IMR-90 (cell line): Measurements from ENCODE around the gene IL17REL. TPM values are rescaled to one million over a fixed set of nuclear protein-coding genes. Genes with fewer than 3 reads are reported as not detected.
A peak's percentile ranks its signal among the peaks of the same experiment; 100 is the strongest.

Experiments
- ATAC-seq: fragments of 200-7000 bp; cut with Tn5 transposase; 2 replicates; pipeline ENCODE4 v1.9.1; 2020; ENCODE audit warnings: low read depth, mild to moderate bottlenecking, moderate library complexity
- Bru-seq: library from RNA; stranded (reverse); fragments of 400-500 nt; gene quantifications from one replicate; lab custom pipeline; 2021; lab: Mats Ljungman, UMichigan
- BruChase-seq, 2 experiments: library from RNA; stranded (reverse); fragments of 400-500 nt; gene quantifications; one replicate each; lab custom pipeline; 2021; lab: Mats Ljungman, UMichigan
- BruUV-seq: library from RNA; stranded (reverse); fragments of 400-500 nt; replicated peaks from 2 replicates; lab custom pipeline; 2021; lab: Mats Ljungman, UMichigan
- CTCF ChIA-PET: fragments of 300-600 bp; formaldehyde crosslinking; extraction: SDS; loops from one replicate; lab custom pipeline; 2021; ENCODE audit warnings: antibody characterized with exemption; lab: Yijun Ruan, JAX
- POLR2A ChIA-PET: fragments of 300-600 bp; sonication (Branson Sonifier 250); formaldehyde crosslinking; loops from one replicate; lab custom pipeline; 2022; ENCODE audit warnings: antibody characterized with exemption; ENCODE audit not compliant: unreplicated experiment; lab: Charles Lee
- DNase-seq: peaks from one replicate; pipeline ENCODE4 v3.0.0; 2013
- H2AFZ ChIP-seq: replicated peaks from 2 replicates; pipeline ENCODE3; 2013; ENCODE audit warnings: low read length, mild to moderate bottlenecking; ENCODE audit not compliant: poor library complexity
- H2AK5ac ChIP-seq: 2 replicates; pipeline ENCODE4 v1.6.1; 2013; ENCODE audit warnings: low read depth, low read length, inconsistent platforms
- H2AK9ac ChIP-seq: replicated peaks from 2 replicates; pipeline ENCODE3; 2013; ENCODE audit warnings: mild to moderate bottlenecking, low read depth, low read length, moderate library complexity; ENCODE audit not compliant: poor library complexity
- H2BK120ac ChIP-seq: 2 replicates; pipeline ENCODE4 v1.6.1; 2013; ENCODE audit warnings: low read depth, low read length, inconsistent platforms
- H2BK15ac ChIP-seq: 3 replicates; pipeline ENCODE4 v1.6.1; 2013; ENCODE audit warnings: low read depth, low read length, inconsistent platforms
- H2BK20ac ChIP-seq: 2 replicates; pipeline ENCODE4 v1.6.1; 2013; ENCODE audit warnings: low read depth, mild to moderate bottlenecking, inconsistent platforms, low read length, moderate library complexity
- H2BK5ac ChIP-seq: 2 replicates; pipeline ENCODE4 v1.6.1; 2013; ENCODE audit warnings: mild to moderate bottlenecking, low read depth, low read length, inconsistent platforms; ENCODE audit not compliant: poor library complexity, severe bottlenecking
- H3K14ac ChIP-seq: replicated peaks from 2 replicates; pipeline ENCODE4 v1.6.1; 2013; ENCODE audit warnings: low read depth, low read length, inconsistent platforms
- H3K18ac ChIP-seq: 2 replicates; pipeline ENCODE4 v1.6.1; 2013; ENCODE audit warnings: low read depth, low read length, control low read depth
- H3K23ac ChIP-seq: 2 replicates; pipeline ENCODE4 v1.6.1; 2013; ENCODE audit warnings: low read depth, low read length, inconsistent platforms
- H3K27ac ChIP-seq: 2 replicates; pipeline ENCODE4 v1.5.1; 2013; ENCODE audit warnings: mild to moderate bottlenecking, control low read depth, low read length; ENCODE audit not compliant: insufficient read depth
- H3K27me3 ChIP-seq: 2 replicates; pipeline ENCODE4 v1.6.1; 2013; ENCODE audit warnings: low read length; ENCODE audit not compliant: control insufficient read depth, insufficient read depth
- H3K36me3 ChIP-seq: 2 replicates; pipeline ENCODE4 v1.6.1; 2013; ENCODE audit warnings: low read length, mixed read lengths; ENCODE audit not compliant: control insufficient read depth, insufficient read depth
- H3K4ac ChIP-seq: 2 replicates; pipeline ENCODE4 v1.6.1; 2013; ENCODE audit warnings: low read depth, low read length, inconsistent platforms
- H3K4me1 ChIP-seq: 2 replicates; pipeline ENCODE4 v1.6.1; 2013; ENCODE audit warnings: low read length, mixed read lengths; ENCODE audit not compliant: control insufficient read depth, insufficient read depth
- H3K4me2 ChIP-seq: 2 replicates; pipeline ENCODE4 v1.6.1; 2013; ENCODE audit warnings: low read depth, mild to moderate bottlenecking, control low read depth, low read length, moderate library complexity
- H3K4me3 ChIP-seq: 2 replicates; pipeline ENCODE4 v1.5.1; 2013; ENCODE audit warnings: low read depth, mild to moderate bottlenecking, control low read depth, low read length, moderate library complexity; ENCODE audit not compliant: insufficient read depth
- H3K56ac ChIP-seq: 2 replicates; pipeline ENCODE4 v1.6.1; 2013; ENCODE audit warnings: low read length, inconsistent platforms; ENCODE audit not compliant: insufficient read depth; ENCODE audit errors: extremely low read depth
- H3K79me1 ChIP-seq, 2 experiments: 2 replicates each; pipeline ENCODE4 v1.6.1; 2013; ENCODE audit warnings: low read length in 2 of 2, inconsistent platforms in 1 of 2, low read depth in 1 of 2
- H3K9ac ChIP-seq: 2 replicates; pipeline ENCODE4 v1.6.1; 2013; ENCODE audit warnings: low read depth, low read length, control low read depth
- H3K9me1 ChIP-seq: 2 replicates; pipeline ENCODE4 v1.6.1; 2013; ENCODE audit warnings: low read length, inconsistent platforms; ENCODE audit not compliant: insufficient read depth
- H3K9me3 ChIP-seq: 2 replicates; pipeline ENCODE4 v1.6.1; 2013; ENCODE audit warnings: low read length; ENCODE audit not compliant: control insufficient read depth, insufficient read depth
- H4K20me1 ChIP-seq: 2 replicates; pipeline ENCODE4 v1.6.1; 2013; ENCODE audit warnings: low read length, inconsistent platforms; ENCODE audit not compliant: insufficient read depth
- H4K5ac ChIP-seq: 2 replicates; pipeline ENCODE4 v1.6.1; 2013; ENCODE audit warnings: mild to moderate bottlenecking, low read depth, low read length, control low read depth
- H4K8ac ChIP-seq, 2 experiments: 2 replicates each; pipeline ENCODE4 v1.6.1; 2013; ENCODE audit warnings: low read depth in 2 of 2, low read length in 2 of 2, control low read depth in 1 of 2, inconsistent platforms in 1 of 2
- H4K91ac ChIP-seq: 2 replicates; pipeline ENCODE4 v1.6.1; 2013; ENCODE audit warnings: low read depth, low read length, inconsistent platforms; ENCODE audit not compliant: insufficient read depth
- BHLHE40 ChIP-seq: fragments of 150-350 bp; IDR thresholded peaks from 2 replicates; pipeline ENCODE4 v1.6.1; 2016; ENCODE audit warnings: mild to moderate bottlenecking, low read depth, low read length
- MAZ ChIP-seq: IDR thresholded peaks from 2 replicates; pipeline ENCODE4 v1.6.1; 2012; ENCODE audit warnings: low read depth, mild to moderate bottlenecking, low read length, improper control_type of control experiment, moderate library complexity, borderline replicate concordance
- WGBS, 2 experiments: methylation state at CpG; one replicate each; pipeline versions ENCODE4 v1.1.5 to v1.1.7; 2013; ENCODE audit warnings: missing lambda C conversion rate in 2 of 2; ENCODE audit not compliant: insufficient read length in 1 of 2; ENCODE audit errors: extremely low coverage in 2 of 2; 5-methylcytosine and 5-hydroxymethylcytosine counted together
- dilution Hi-C: fragments of 300-500 bp; cut with HindIII; formaldehyde crosslinking; loops from one replicate; pipeline ENCODE4 v1.14.3; 2018; ENCODE audit warnings: low sequenced_read_pairs; ENCODE audit not compliant: unreplicated experiment
- in situ Hi-C: fragments of 300-500 bp; cut with MboI; formaldehyde crosslinking; loops from 3 replicates; pipeline ENCODE4 v1.14.3; 2019; ENCODE audit warnings: low sequenced_read_pairs, inconsistent platforms, mixed read lengths
- intact Hi-C: fragments of 100-400 bp; cut with micrococcal nuclease; formaldehyde crosslinking; loops from 2 replicates; pipeline ENCODE4 v1.10.0; 2022
- long read RNA-seq: library from polyadenylated mRNA; unstranded; transcript quantifications from one replicate; pipeline ENCODE4 v2.0.0, GENCODE V29; 2021; ENCODE audit not compliant: unreplicated experiment
- polyA plus RNA-seq, 3 experiments: library from polyadenylated mRNA; depleted of rRNA; stranded (reverse); fragments of >200 nt; gene quantifications; 2 replicates each; pipeline ENCODE4 v1.2.3, GENCODE V29; 2012; ENCODE audit warnings: low replicate concordance in 1 of 3
- total RNA-seq: library from RNA; depleted of rRNA; stranded (reverse); fragments of >200 nt; gene quantifications from 2 replicates; pipeline ENCODE4 v1.2.3, GENCODE V29; 2012; rRNA removed

Gene IL17REL
- total RNA-seq (not detected in 2 replicates), polyA plus RNA-seq (2012; rRNA removed) (not detected in 2 replicates), Bru-seq, nascent RNA (not detected), BruChase-seq, experiment 1, labeled RNA remaining after a 6-hour chase (percentile 8 among the genes with signal in this experiment), BruChase-seq, experiment 2, labeled RNA remaining after a 2-hour chase (not detected)
- 0.01 TPM in 1 of 2 replicates, not detected in the other for polyA plus RNA-seq (2012; cell fraction: cytosol; rRNA removed)
- 0.04 and 0.05 TPM in 2 replicates for polyA plus RNA-seq (2012; cell fraction: nucleus; rRNA removed; ENCODE audit: low replicate concordance)
- long read RNA-seq = 0 reads

DNA sequence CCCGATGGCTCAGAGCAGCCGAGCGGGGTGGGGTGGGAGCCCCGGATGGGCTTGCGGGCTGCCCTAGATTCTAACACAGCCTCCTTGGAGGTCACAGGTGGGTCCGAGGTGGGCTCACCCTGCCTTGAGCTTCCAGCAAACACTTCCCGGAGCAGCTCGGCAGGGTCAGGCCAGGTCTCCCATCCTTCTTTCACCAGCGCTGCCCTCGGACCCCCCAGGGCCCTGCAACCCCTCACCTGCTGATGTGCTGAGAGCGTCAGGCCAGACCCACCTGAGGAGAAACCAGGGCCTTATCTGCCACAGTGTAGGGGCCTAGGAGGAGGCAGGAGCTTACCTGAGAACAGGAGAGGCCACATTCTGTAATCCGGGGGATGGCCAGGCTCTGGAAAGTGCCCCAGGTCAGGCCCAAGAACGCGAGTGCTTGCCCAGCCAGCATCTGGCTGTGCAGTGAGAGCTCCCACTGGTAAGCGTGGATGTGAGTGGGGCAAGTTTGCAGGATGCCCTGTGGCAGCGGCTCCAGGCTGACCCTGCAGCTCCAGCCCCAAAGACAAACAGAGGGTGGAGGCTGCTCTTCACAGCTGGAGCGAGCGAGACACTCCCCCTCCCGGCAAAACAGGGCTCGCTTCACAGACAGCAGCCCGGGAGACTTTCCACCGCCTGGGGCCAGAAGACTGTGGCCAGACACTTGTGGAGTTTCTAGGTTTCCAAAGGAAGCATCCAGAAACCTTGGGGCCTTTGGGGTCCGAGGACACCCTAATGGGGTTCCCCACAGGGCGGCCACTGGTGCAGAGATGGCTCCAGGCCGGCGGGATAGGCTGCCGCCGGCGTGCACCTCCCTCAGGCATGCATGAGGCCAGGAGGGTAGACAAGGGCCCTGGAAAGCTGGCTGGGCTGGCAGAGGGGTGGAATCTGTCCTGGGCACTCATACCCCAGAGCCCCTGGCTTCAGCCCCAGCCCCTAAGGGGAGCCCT, at the start of gene IL17REL:
TSS of gene IL17REL (minus strand) at position 555 of the 971 bp plus-strand sequence. CDS start at position 436, 119 bp downstream.
- H2AK9ac ChIP-seq = no peak within 1 kb of the TSS

More for the DNA sequence above, at the start of gene IL17REL:
- no peak within 1 kb of the TSS for H2BK20ac ChIP-seq
- 40% methylated on average over 12 of the region's 29 CpGs; no CpG with 5 or more reads in 1 of the 2 experiments for WGBS, 2 experiments
- H2AFZ ChIP-seq = peak within 1 kb of the TSS; percentile 26
- H3K18ac ChIP-seq = no peak within 1 kb of the TSS
- H3K4ac ChIP-seq = no peak within 1 kb of the TSS
- H3K36me3 ChIP-seq = no peaks in the 10 kb centered on the region
- H3K9me3 ChIP-seq = no peaks in the 10 kb centered on the region; the same call in 1 of the 2 replicates
- no peak within 1 kb of the TSS for H3K14ac ChIP-seq
- intact Hi-C loops = no loop called here
- POLR2A ChIA-PET = no interaction called here
- no peaks in the 10 kb centered on the region for H4K20me1 ChIP-seq
- H3K9me1 ChIP-seq = no peaks in the 10 kb centered on the region
- H3K79me1 ChIP-seq = no peaks in the 10 kb centered on the region
- H3K4me3 ChIP-seq = no peak within 1 kb of the TSS
- in situ Hi-C loops = no loop called here
- ATAC-seq = peak; percentile 85
- no peak within 1 kb of the TSS for H3K9ac ChIP-seq
- H2BK5ac ChIP-seq = no peak within 1 kb of the TSS
- H3K56ac ChIP-seq = no peak within 1 kb of the TSS
- CTCF ChIA-PET = no interaction called here
- H4K91ac ChIP-seq = no peak within 1 kb of the TSS
- H2BK120ac ChIP-seq = no peak within 1 kb of the TSS
- DNase-seq = peak; percentile 10
- H3K27me3 ChIP-seq = peaks cover 69% of the 10 kb centered on the region
- no TSS peak for BruUV-seq
- no peak within 1 kb of the TSS for H2AK5ac ChIP-seq
- no peak within 1 kb of the TSS for H3K27ac ChIP-seq
- H4K5ac ChIP-seq = no peak within 1 kb of the TSS
- H3K4me1 ChIP-seq = peaks cover 6% of the 10 kb centered on the region; the same call in 1 of the 2 replicates
- H3K4me2 ChIP-seq = no peak within 1 kb of the TSS
- dilution Hi-C loops = no loop called here
- H2BK15ac ChIP-seq = no peak within 1 kb of the TSS
- H3K23ac ChIP-seq = no peak within 1 kb of the TSS
- no peak for TF ChIP-seq BHLHE40
- no peak for TF ChIP-seq MAZ
- no peak within 1 kb of the TSS for H4K8ac ChIP-seq
